Fibroblast of pulmonary artery (primary cell): ENCODE results near the gene WWP2.

Experiments used
- DNase-seq: peaks from one replicate; pipeline ENCODE4 v3.0.0-alpha.2; 2010; ENCODE audit warnings: low read depth
- H3K4me3 ChIP-seq: replicated peaks from 2 replicates; pipeline ENCODE4 v1.5.1; 2011; ENCODE audit warnings: low read depth, mild to moderate bottlenecking, control low read depth, low read length, moderate library complexity
- CTCF ChIP-seq: IDR thresholded peaks from 2 replicates; pipeline ENCODE4 v1.5.1; 2011; ENCODE audit warnings: mild to moderate bottlenecking, control low read depth, low read length, inconsistent platforms; ENCODE audit errors: missing control alignments

WWP2 gene

GRCh38 chr16:69906838-69907401, 144.8 kb downstream of the WWP2 start:
- no peak for TF ChIP-seq CTCF
- peak; percentile 30 for DNase-seq
- no peak overlapping the region for H3K4me3 ChIP-seq

- no peak overlapping the region for H3K4me3 ChIP-seq
- DNase-seq: no peak
- no peak for TF ChIP-seq CTCF
These were observed 146.9 kb downstream of the WWP2 start for GRCh38 chr16:69909043-69909442.

GRCh38 chr16:69909760-69910159, 147.6 kb downstream of the WWP2 start:
- H3K4me3 ChIP-seq: no peak overlapping the region
- DNase-seq: no peak
- TF ChIP-seq CTCF: no peak

- no peak overlapping the region for H3K4me3 ChIP-seq
- TF ChIP-seq CTCF: no peak
- DNase-seq: no peak
These were observed 148.8 kb downstream of the WWP2 start for GRCh38 chr16:69910964-69911363.

GRCh38 chr16:69916462-69916861, 154.3 kb downstream of the WWP2 start:
- DNase-seq: no peak
- no peak for TF ChIP-seq CTCF
- no peak overlapping the region for H3K4me3 ChIP-seq

- H3K4me3 ChIP-seq: no peak overlapping the region
These were observed 155.2 kb downstream of the WWP2 start for GRCh38 chr16:69917311-69917710.

More at GRCh38 chr16:69917311-69917710, 155.2 kb downstream of the WWP2 start:
- DNase-seq: no peak
- TF ChIP-seq CTCF: no peak
